Measurements from ENCODE around the gene EGF.

EGF gene

GRCh38 chr4:109939190-109939589 is 26.5 kb downstream of the EGF start:
- no peak for ATAC-seq
- no peak for TF ChIP-seq SNAI2 (CRISPR knock-in tag; IDR thresholded peaks at IDR 0.05)
- TF ChIP-seq TOX (CRISPR knock-in tag; IDR thresholded peaks at IDR 0.05; ENCODE audit: borderline replicate concordance) = no peak
- no peak for TF ChIP-seq CSRNP3 (CRISPR knock-in tag; IDR thresholded peaks at IDR 0.05)
- no peak for TF ChIP-seq CREB5 (CRISPR knock-in tag; IDR thresholded peaks at IDR 0.05; ENCODE audit: low read depth)
- no peak for TF ChIP-seq PPARA (CRISPR knock-in tag; IDR thresholded peaks at IDR 0.05; ENCODE audit: borderline replicate concordance)
- no peak for TF ChIP-seq GLIS3 (CRISPR knock-in tag; IDR thresholded peaks at IDR 0.05)
- TF ChIP-seq TSHZ2 (CRISPR knock-in tag; IDR thresholded peaks at IDR 0.05) = no peak
- TF ChIP-seq ISL1 (CRISPR knock-in tag; IDR thresholded peaks at IDR 0.05) = no peak
- no peak for TF ChIP-seq ZFP30 (CRISPR knock-in tag; IDR thresholded peaks at IDR 0.05)
- no peak for TF ChIP-seq BACH2 (CRISPR knock-in tag; IDR thresholded peaks at IDR 0.05; ENCODE audit: borderline replicate concordance)
- no peak for TF ChIP-seq ARNTL (CRISPR knock-in tag; IDR thresholded peaks at IDR 0.05; ENCODE audit: borderline replicate concordance, low read depth)
- no peak for TF ChIP-seq TCF4 (CRISPR knock-in tag; IDR thresholded peaks at IDR 0.05; ENCODE audit: borderline replicate concordance)

- TF ChIP-seq TOX (CRISPR knock-in tag; IDR thresholded peaks at IDR 0.05; ENCODE audit: borderline replicate concordance) (no peak), ARNTL (CRISPR knock-in tag; IDR thresholded peaks at IDR 0.05; ENCODE audit: borderline replicate concordance, low read depth) (no peak), BACH2 (CRISPR knock-in tag; IDR thresholded peaks at IDR 0.05; ENCODE audit: borderline replicate concordance) (no peak), ZC3H10 (CRISPR knock-in tag; IDR thresholded peaks at IDR 0.05) (no peak), PATZ1 (CRISPR knock-in tag; IDR thresholded peaks at IDR 0.05; ENCODE audit: borderline replicate concordance) (no peak), ZNF8 (CRISPR knock-in tag; IDR thresholded peaks at IDR 0.05) (no peak), GLIS3 (CRISPR knock-in tag; IDR thresholded peaks at IDR 0.05) (no peak), ISL1 (CRISPR knock-in tag; IDR thresholded peaks at IDR 0.05) (no peak)
- ATAC-seq = no peak
Observed at GRCh38 chr4:109942292-109942926, 29.7 kb downstream of the EGF start.

GRCh38 chr4:109943745-109944144 is 31.1 kb downstream of the EGF start:
- no peak for TF ChIP-seq GLIS3 (CRISPR knock-in tag; IDR thresholded peaks at IDR 0.05)
- TF ChIP-seq POU6F1 (CRISPR knock-in tag; IDR thresholded peaks at IDR 0.05; ENCODE audit: borderline replicate concordance, low read depth) = no peak
- TF ChIP-seq PATZ1 (CRISPR knock-in tag; IDR thresholded peaks at IDR 0.05; ENCODE audit: borderline replicate concordance) = no peak
- TF ChIP-seq ZNF8 (CRISPR knock-in tag; IDR thresholded peaks at IDR 0.05) = no peak
- no peak for TF ChIP-seq BACH2 (CRISPR knock-in tag; IDR thresholded peaks at IDR 0.05; ENCODE audit: borderline replicate concordance)
- TF ChIP-seq TCF4 (CRISPR knock-in tag; IDR thresholded peaks at IDR 0.05; ENCODE audit: borderline replicate concordance) = no peak

More at GRCh38 chr4:109943745-109944144, 31.1 kb downstream of the EGF start:
- no peak for ATAC-seq

Measured in SK-N-SH treated with all-trans-retinoic acid at 6 μM for 48 hours (cell line).